Small intestine (tissue), 7 donors: ENCODE results near the gene IGHMBP2. TPM values are rescaled to one million over a fixed set of nuclear protein-coding genes. Genes with fewer than 3 reads are reported as not detected.

Experiments
- DNase-seq, 2 donors: peaks; one replicate each; pipeline versions ENCODE4 v3.0.0 to v3.0.0-alpha.2; 2013
- FAIRE-seq: peaks from 2 replicates; lab custom pipeline; 2012; peaks lifted over from hg19 to GRCh38; lab: Jason Lieb, UNC
- H3K27ac ChIP-seq, 3 donors: one replicate each; pipeline ENCODE4 v1.5.1; 2013; ENCODE audit warnings: low read length in 2 of 3, mild to moderate bottlenecking in 2 of 3, control low read depth in 1 of 3, inconsistent platforms in 1 of 3, low read depth in 1 of 3, moderate library complexity in 1 of 3
- H3K27me3 ChIP-seq, 3 donors: one replicate each; pipeline ENCODE4 v1.6.1; 2013; ENCODE audit warnings: low read length in 3 of 3, inconsistent platforms in 1 of 3; ENCODE audit not compliant: control insufficient read depth in 3 of 3, insufficient read depth in 3 of 3
- H3K36me3 ChIP-seq, 3 donors: one replicate each; pipeline ENCODE4 v1.6.1; 2013; ENCODE audit warnings: low read length in 3 of 3, inconsistent platforms in 1 of 3, low read depth in 1 of 3, mild to moderate bottlenecking in 1 of 3, moderate library complexity in 1 of 3; ENCODE audit not compliant: control insufficient read depth in 3 of 3, insufficient read depth in 2 of 3
- H3K4me1 ChIP-seq, 3 donors: one replicate each; pipeline ENCODE4 v1.6.1; 2013; ENCODE audit warnings: low read length in 2 of 3, inconsistent platforms in 1 of 3, low read depth in 1 of 3, mild to moderate bottlenecking in 1 of 3, moderate library complexity in 1 of 3; ENCODE audit not compliant: control insufficient read depth in 3 of 3, insufficient read depth in 2 of 3
- H3K4me3 ChIP-seq, 3 donors: one replicate each; pipeline ENCODE4 v1.5.1; 2013; ENCODE audit warnings: low read length in 3 of 3, control low read depth in 1 of 3, inconsistent platforms in 1 of 3, low read depth in 1 of 3, mild to moderate bottlenecking in 1 of 3, moderate library complexity in 1 of 3
- H3K9me3 ChIP-seq, 2 donors: one replicate each; pipeline ENCODE4 v1.6.1; 2013; ENCODE audit warnings: low read depth in 1 of 2, low read length in 1 of 2; ENCODE audit not compliant: control insufficient read depth in 2 of 2, insufficient read depth in 1 of 2
- WGBS, 3 donors: extraction: QIAGEN DNeasy Blood & Tissue Kit; methylation state at CpG; one replicate each; pipeline ENCODE4 v1.1.7; 2013; 5-methylcytosine and 5-hydroxymethylcytosine counted together
- polyA plus RNA-seq, 4 donors: library from polyadenylated mRNA; stranded (reverse) in 3 of 4; unstranded in 1 of 4; fragments of 200-250 nt in 3 of 4; fragments of 120-200 nt in 1 of 4; gene quantifications; one replicate each; pipeline versions ENCODE4 v1.2.1 to v1.2.3, GENCODE V29; 2013
- donor health status: healthy with polysubstance abuse.
- donor health status: control.
- donor health status: control.
- donor health status: Bipolar disorder and iron deficiency.
- donor health status: healthy.

The IGHMBP2 gene
- polyA plus RNA-seq, 4 donors = 10.3 to 40.7 (median 19.5) TPM

GRCh38 chr11:68910965-68911364 lies 7.3 kb downstream of the IGHMBP2 start:
- WGBS, 3 donors = 80 to 92% (median 83%) methylated on average over 8 of the region's 8 CpGs
- Histone ChIP-seq H3K4me1 (no peaks in the 10 kb centered on the region), H3K27ac (no peak overlapping the region), H3K36me3 (peaks cover 8 to 79% (median 20%) of the 10 kb centered on the region in 3 donors), H3K27me3 (no peaks in the 10 kb centered on the region), H3K9me3 (no peaks in the 10 kb centered on the region), H3K4me3 (no peak overlapping the region)
- no peak for FAIRE-seq
- no peak for DNase-seq

- Histone ChIP-seq H3K9me3 (no peaks in the 10 kb centered on the region), H3K27ac (no peak overlapping the region), H3K27me3 (no peaks in the 10 kb centered on the region), H3K4me3 (no peak overlapping the region), H3K4me1 (no peaks in the 10 kb centered on the region), H3K36me3 (peaks cover 8 to 85% (median 20%) of the 10 kb centered on the region in 3 donors)
- 96% methylated on average over 16 of the region's 16 CpGs for WGBS, 3 donors
- FAIRE-seq (no peak), DNase-seq (no peak)
Measured at GRCh38 chr11:68911731-68912130, 8.0 kb downstream of the IGHMBP2 start.

DNA sequence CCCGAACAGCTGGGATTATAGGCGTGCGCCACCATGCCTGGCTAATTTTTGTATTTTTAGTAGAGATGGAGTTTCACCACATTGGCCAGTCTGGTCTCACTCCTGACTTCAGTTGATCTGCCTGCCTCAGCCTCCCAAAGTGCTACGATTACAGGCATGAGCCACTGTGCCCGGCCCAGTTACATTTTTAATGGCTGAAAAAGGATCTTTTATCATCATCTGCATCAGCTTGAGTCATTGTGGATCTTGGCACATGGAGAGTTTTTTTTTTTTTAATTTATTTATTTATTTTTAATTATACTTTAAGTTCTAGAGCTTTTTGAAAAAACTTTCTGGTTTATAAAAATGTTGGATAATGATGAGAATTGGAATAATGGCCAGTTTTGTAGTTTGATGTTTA lies 8.6 kb downstream of the IGHMBP2 start:
- H3K27ac ChIP-seq = no peak overlapping the region
- DNase-seq (no peak), FAIRE-seq (no peak)
- WGBS, 3 donors = 90 to 97% (median 93%) methylated on average over 5 of the region's 5 CpGs
- H3K36me3 ChIP-seq = peaks cover 9 to 83% (median 20%) of the 10 kb centered on the region in 3 donors
- H3K4me1 ChIP-seq = no peaks in the 10 kb centered on the region
- no peaks in the 10 kb centered on the region for H3K9me3 ChIP-seq
- no peaks in the 10 kb centered on the region for H3K27me3 ChIP-seq
- H3K4me3 ChIP-seq = no peak overlapping the region

DNA sequence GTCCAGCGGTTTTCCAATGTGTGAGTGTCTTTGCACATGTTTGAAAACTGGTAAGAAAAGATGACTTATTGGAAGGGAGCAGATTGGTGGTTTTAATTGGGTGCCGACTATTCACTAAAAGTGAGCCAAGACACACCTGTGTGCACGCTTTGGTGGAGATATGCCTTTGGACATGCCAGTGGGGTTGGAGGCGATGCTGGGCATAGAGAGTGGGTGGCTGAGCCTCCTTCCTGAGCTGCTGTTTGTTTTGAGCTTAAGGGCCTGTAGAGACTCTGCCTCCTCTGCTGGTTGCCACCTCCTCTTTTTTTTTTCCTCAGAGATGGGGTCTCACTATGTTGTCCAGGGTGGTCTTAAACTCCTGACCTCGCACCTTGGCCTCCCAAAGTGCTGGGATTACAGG lies 9.5 kb downstream of the IGHMBP2 start:
- DNase-seq (no peak), FAIRE-seq (no peak)
- Histone ChIP-seq H3K36me3 (peaks cover 11 to 79% (median 20%) of the 10 kb centered on the region in 3 donors), H3K9me3 (no peaks in the 10 kb centered on the region), H3K4me3 (no peak overlapping the region), H3K4me1 (no peaks in the 10 kb centered on the region), H3K27ac (no peak overlapping the region), H3K27me3 (no peaks in the 10 kb centered on the region)
- 93 to 98% (median 95%) methylated on average over 5 of the region's 5 CpGs for WGBS, 3 donors

GRCh38 chr11:68914761-68915160 lies 11.1 kb downstream of the IGHMBP2 start:
- no peak for DNase-seq
- 97 to 98% (median 97%) methylated on average over 15 of the region's 15 CpGs for WGBS, 3 donors
- no peak for FAIRE-seq
- Histone ChIP-seq H3K27ac (no peak overlapping the region), H3K36me3 (peaks cover 11 to 74% (median 18%) of the 10 kb centered on the region in 3 donors), H3K4me1 (no peaks in the 10 kb centered on the region), H3K4me3 (no peak overlapping the region), H3K9me3 (no peaks in the 10 kb centered on the region), H3K27me3 (no peaks in the 10 kb centered on the region)

DNA sequence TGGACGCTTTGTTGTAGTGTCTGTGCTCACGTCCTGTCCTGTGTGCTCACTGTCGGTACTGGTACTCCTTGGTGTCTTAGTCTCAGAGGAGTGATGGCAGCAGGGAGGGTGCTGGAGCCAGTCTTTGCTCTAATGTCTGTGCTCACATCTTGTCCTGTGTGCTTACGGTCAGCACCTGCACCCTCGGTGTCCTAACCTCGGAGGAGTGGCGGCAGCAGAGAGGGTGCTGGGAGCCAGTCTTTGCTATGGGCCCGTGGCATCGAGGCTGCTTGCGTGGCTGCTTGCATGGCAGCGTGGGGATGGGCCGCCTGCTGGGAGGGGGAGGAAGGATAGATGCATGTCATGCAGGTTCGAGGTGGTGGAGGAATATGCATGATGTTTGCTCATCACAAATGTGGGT lies 12.7 kb downstream of the IGHMBP2 start:
- no peaks in the 10 kb centered on the region for H3K9me3 ChIP-seq
- no peaks in the 10 kb centered on the region for H3K27me3 ChIP-seq
- no peak overlapping the region for H3K4me3 ChIP-seq
- no peaks in the 10 kb centered on the region for H3K4me1 ChIP-seq
- H3K27ac ChIP-seq = no peak overlapping the region
- no peak for FAIRE-seq
- no peak for DNase-seq
- peaks cover 13 to 70% (median 17%) of the 10 kb centered on the region in 3 donors for H3K36me3 ChIP-seq
- 90 to 94% (median 93%) methylated on average over 13 of the region's 13 CpGs for WGBS, 3 donors

DNA sequence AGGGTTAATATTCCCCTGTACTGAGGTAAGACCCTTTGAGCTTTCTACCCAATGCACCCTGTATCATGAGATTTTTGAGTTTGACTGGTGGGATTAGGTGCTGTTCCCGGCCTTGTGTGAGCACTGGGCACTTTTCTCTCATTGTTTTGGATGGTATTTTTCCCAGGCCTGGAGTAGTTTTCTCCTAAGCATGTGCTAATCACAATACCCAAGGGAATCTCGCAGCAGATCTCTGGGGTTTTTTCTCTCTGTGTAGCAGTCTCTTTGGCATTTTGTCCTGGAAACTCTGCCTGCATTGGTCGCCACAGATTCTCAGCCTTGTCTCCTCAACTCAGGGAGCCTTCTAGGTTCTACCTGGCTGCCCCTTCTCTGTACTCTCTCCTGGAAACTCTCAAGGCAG lies 19.9 kb downstream of the IGHMBP2 start:
- 86 to 97% (median 92%) methylated on average over 3 of the region's 3 CpGs for WGBS, 3 donors
- H3K36me3 ChIP-seq = peaks cover 10 to 68% (median 15%) of the 10 kb centered on the region in 3 donors
- no peak overlapping the region for H3K27ac ChIP-seq
- H3K27me3 ChIP-seq = no peaks in the 10 kb centered on the region
- no peak overlapping the region for H3K4me3 ChIP-seq
- H3K4me1 ChIP-seq = no peaks in the 10 kb centered on the region
- H3K9me3 ChIP-seq = peaks cover 0 to 37% of the 10 kb centered on the region in 2 donors
- DNase-seq = no peak
- no peak for FAIRE-seq

DNA sequence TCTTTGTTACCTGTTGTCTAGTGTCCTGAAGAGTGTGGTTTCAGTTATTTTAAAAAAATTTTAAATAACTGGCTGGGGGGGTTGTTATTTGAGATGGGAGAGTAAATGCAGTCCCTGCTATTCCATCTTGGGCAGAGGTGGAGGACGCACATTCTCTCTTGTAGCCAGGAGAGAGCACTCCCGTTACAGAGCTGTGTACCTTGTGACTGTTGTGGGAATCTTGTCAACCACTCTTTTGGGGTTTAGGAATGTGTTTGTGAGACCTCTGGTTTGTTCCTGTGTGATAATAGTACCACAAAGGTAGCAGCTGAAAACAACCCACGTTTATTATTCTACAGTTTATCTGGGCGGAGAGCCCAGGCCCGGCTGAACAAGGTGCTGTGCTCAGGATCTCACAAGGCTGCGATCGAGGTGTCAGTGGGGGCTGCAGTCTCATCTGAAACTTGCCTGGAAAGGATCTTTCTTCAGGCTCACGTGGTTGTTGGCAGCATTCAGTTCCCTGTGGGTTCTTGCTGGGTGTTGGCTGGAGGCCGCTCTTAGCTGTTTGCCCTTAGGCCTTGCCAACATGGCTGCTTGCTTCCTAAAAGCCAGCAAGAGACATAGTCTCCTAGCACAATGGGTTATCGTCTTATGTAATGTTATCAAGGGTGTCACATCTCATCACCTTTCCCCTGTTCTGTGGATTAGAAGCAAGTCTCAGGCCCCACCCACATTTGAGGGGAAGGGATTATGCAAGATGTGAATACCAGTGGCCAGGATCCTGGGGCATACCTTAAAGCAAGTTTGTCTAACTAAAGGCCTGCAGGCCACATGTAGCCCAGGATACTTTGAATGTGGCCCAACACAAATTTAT lies 20.6 kb downstream of the IGHMBP2 start:
- no peak overlapping the region for H3K4me3 ChIP-seq
- H3K4me1 ChIP-seq = no peaks in the 10 kb centered on the region
- H3K36me3 ChIP-seq = peaks cover 10 to 71% (median 21%) of the 10 kb centered on the region in 3 donors
- peaks cover 0 to 37% of the 10 kb centered on the region in 2 donors for H3K9me3 ChIP-seq
- WGBS, 3 donors = 90 to 97% (median 92%) methylated on average over 10 of the region's 10 CpGs
- H3K27ac ChIP-seq = no peak overlapping the region
- FAIRE-seq (no peak), DNase-seq (no peak)
- H3K27me3 ChIP-seq = no peaks in the 10 kb centered on the region
